Astrocyte (in vitro differentiated cells and primary cell): ENCODE data around the gene CUTA. TPM values are rescaled to one million over a fixed set of nuclear protein-coding genes. Genes with fewer than 3 reads are reported as not detected.

Source experiments
- DNase-seq: peaks from one replicate; pipeline ENCODE4 v3.0.0-alpha.2; 2010; ENCODE audit warnings: low read depth
- FAIRE-seq: peaks from 2 replicates; lab custom pipeline; 2011; peaks lifted over from hg19 to GRCh38; lab: Jason Lieb, UNC
- H2AFZ ChIP-seq: 2 replicates; pipeline ENCODE4 v1.6.0; 2012; ENCODE audit warnings: low read depth, low read length, inconsistent platforms
- H3K27ac ChIP-seq: 2 replicates; pipeline ENCODE4 v1.5.1; 2011; ENCODE audit warnings: low read depth, low read length, inconsistent platforms
- H3K27me3 ChIP-seq: 2 replicates; pipeline ENCODE4 v1.6.0; 2011; ENCODE audit warnings: low read length, inconsistent platforms; ENCODE audit not compliant: insufficient read depth
- H3K36me3 ChIP-seq: 2 replicates; pipeline ENCODE4 v1.5.1; 2011; ENCODE audit warnings: low read length, inconsistent platforms; ENCODE audit not compliant: insufficient read depth
- H3K4me1 ChIP-seq: 2 replicates; pipeline ENCODE4 v1.5.1; 2011; ENCODE audit warnings: low read length, inconsistent platforms; ENCODE audit not compliant: insufficient read depth
- H3K4me2 ChIP-seq: 2 replicates; pipeline ENCODE4 v1.6.0; 2012; ENCODE audit warnings: low read length, inconsistent platforms
- H3K4me3 ChIP-seq: 2 replicates; pipeline ENCODE4 v1.5.1; 2011; ENCODE audit warnings: low read depth, mild to moderate bottlenecking, low read length, inconsistent platforms; ENCODE audit not compliant: insufficient read depth
- H3K79me2 ChIP-seq: 2 replicates; pipeline ENCODE4 v1.6.0; 2012; ENCODE audit warnings: mild to moderate bottlenecking, low read length, inconsistent platforms; ENCODE audit not compliant: insufficient read depth
- H3K9ac ChIP-seq: 2 replicates; pipeline ENCODE4 v1.6.0; 2012; ENCODE audit warnings: mild to moderate bottlenecking, low read length, inconsistent platforms
- H3K9me3 ChIP-seq: 2 replicates; pipeline ENCODE4 v1.5.1; 2012; ENCODE audit warnings: low read depth, mild to moderate bottlenecking, low read length, inconsistent platforms; ENCODE audit not compliant: insufficient read depth
- H4K20me1 ChIP-seq: 2 replicates; pipeline ENCODE4 v1.6.0; 2012; ENCODE audit warnings: low read length, inconsistent platforms; ENCODE audit not compliant: insufficient read depth
- H3K27ac Mint-ChIP-seq: one replicate; pipeline ENCODE4 v1.8.0; 2021; ENCODE audit warnings: mild to moderate bottlenecking, mixed read lengths; ENCODE audit not compliant: unreplicated experiment
- H3K27me3 Mint-ChIP-seq: one replicate; pipeline ENCODE4 v1.8.0; 2021; ENCODE audit warnings: low read depth, mixed read lengths; ENCODE audit not compliant: unreplicated experiment
- H3K36me3 Mint-ChIP-seq: one replicate; pipeline ENCODE4 v1.8.0; 2021; ENCODE audit warnings: low read depth, mixed read lengths; ENCODE audit not compliant: unreplicated experiment
- H3K4me1 Mint-ChIP-seq: one replicate; pipeline ENCODE4 v1.8.0; 2021; ENCODE audit warnings: low read depth, mixed read lengths; ENCODE audit not compliant: unreplicated experiment
- H3K4me3 Mint-ChIP-seq: one replicate; pipeline ENCODE4 v1.8.0; 2021; ENCODE audit warnings: mild to moderate bottlenecking, moderate library complexity, mixed read lengths; ENCODE audit not compliant: unreplicated experiment
- H3K9me3 Mint-ChIP-seq: one replicate; pipeline ENCODE4 v1.8.0; 2021; ENCODE audit warnings: mild to moderate bottlenecking, mixed read lengths; ENCODE audit not compliant: unreplicated experiment
- CTCF ChIP-seq: IDR thresholded peaks from 2 replicates; pipeline ENCODE4 v1.5.1; 2011; ENCODE audit warnings: low read depth, mild to moderate bottlenecking, inconsistent platforms, low read length, moderate library complexity; ENCODE audit not compliant: insufficient read depth
- EZH2 ChIP-seq: IDR thresholded peaks from 2 replicates; pipeline ENCODE4 v1.6.1; 2012; ENCODE audit warnings: mild to moderate bottlenecking, low read length, inconsistent platforms; ENCODE audit not compliant: insufficient read depth
- total RNA-seq: library from RNA; stranded (reverse); gene quantifications from 2 replicates; pipeline ENCODE4 v1.2.1, GENCODE V29; 2021

Gene CUTA
- total RNA-seq, 1 donor from 2014 or later, result 256 TPM

DNA sequence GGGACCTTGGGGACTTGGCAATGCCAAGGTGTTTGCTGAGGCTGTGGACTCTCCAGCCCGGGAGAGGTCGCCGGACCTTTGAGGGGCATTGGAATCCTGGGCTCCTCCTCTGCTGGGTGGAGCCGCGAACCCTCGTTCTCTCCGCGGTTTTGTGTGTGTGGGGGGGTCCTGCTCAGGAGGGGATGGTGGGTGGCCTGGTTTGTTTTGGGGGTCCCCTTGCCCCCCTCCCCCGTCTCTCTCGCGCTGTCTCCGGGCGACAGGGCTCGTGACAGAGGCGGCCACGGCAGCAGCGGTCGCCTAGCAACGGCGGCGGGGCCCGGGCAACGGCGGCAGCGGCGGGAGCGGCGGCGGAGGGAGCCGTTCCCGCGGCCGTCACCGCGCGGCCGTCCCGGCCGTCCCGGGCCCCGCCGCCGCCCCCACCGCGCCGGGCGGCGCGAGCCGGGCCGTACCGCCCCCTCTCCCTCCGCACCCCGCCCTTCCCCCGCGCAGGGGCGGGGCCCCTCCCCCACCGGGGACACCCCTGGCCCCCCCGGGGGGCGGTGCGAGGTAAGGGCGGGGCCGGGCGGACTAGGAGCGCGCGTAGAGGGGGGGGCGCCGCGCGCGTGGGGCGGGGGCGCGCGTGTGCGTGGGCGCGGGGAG lies 9.8 kb upstream of the CUTA start:
- Mint-ChIP-seq H3K9me3 (no peaks in the 10 kb centered on the region), H3K36me3 (peaks cover 5% of the 10 kb centered on the region), H3K4me1 (peaks cover 60% of the 10 kb centered on the region), H3K4me3 (peak overlapping the region; percentile 93), H3K27me3 (no peaks in the 10 kb centered on the region), H3K27ac (peak overlapping the region; percentile 50)
- H3K79me2 ChIP-seq, result peaks cover 43% of the 10 kb centered on the region
- H4K20me1 ChIP-seq, result peaks cover 50% of the 10 kb centered on the region
- H3K27me3 ChIP-seq, result no peaks in the 10 kb centered on the region
- no peak overlapping the region for H3K27ac ChIP-seq
- no peak for DNase-seq
- H3K9me3 ChIP-seq, result no peaks in the 10 kb centered on the region
- H2AFZ ChIP-seq, result peak overlapping the region; percentile 62
- peak overlapping the region; percentile 80 for H3K9ac ChIP-seq
- FAIRE-seq, result no peak
- peaks cover 43% of the 10 kb centered on the region for H3K4me1 ChIP-seq
- no peaks in the 10 kb centered on the region for H3K36me3 ChIP-seq
- H3K4me2 ChIP-seq, result peak overlapping the region; percentile 100
- TF ChIP-seq CTCF (no peak), EZH2 (no peak)
- H3K4me3 ChIP-seq, result peak overlapping the region; percentile 70

- Histone ChIP-seq H3K27me3 (no peaks in the 10 kb centered on the region), H3K79me2 (peaks cover 45% of the 10 kb centered on the region), H2AFZ (no peak overlapping the region), H3K4me3 (peak overlapping the region; percentile 70), H4K20me1 (peaks cover 41% of the 10 kb centered on the region), H3K4me2 (peak overlapping the region; percentile 100), H3K9ac (peak overlapping the region; percentile 92), H3K27ac (peak overlapping the region; percentile 79), H3K36me3 (no peaks in the 10 kb centered on the region), H3K4me1 (peaks cover 40% of the 10 kb centered on the region), H3K9me3 (no peaks in the 10 kb centered on the region)
- Mint-ChIP-seq H3K27me3 (no peaks in the 10 kb centered on the region), H3K4me1 (peaks cover 54% of the 10 kb centered on the region), H3K9me3 (no peaks in the 10 kb centered on the region), H3K36me3 (peaks cover 5% of the 10 kb centered on the region), H3K4me3 (peak overlapping the region; percentile 93), H3K27ac (peak overlapping the region; percentile 96)
- FAIRE-seq (no peak), DNase-seq (no peak)
- TF ChIP-seq EZH2, result no peak
Measured at GRCh38 chr6:33426590-33427511, 8.9 kb upstream of the CUTA start.
